Epithelial cell of esophagus (primary cell): ENCODE data around the gene ARL3.
A peak's percentile ranks its signal among the peaks of the same experiment; 100 is the strongest.
"Not testable (repeated sequence)": the region's sequence is repeated elsewhere in the genome, so short reads cannot be mapped to it uniquely, and the experiment has no call there.

Experiments
- DNase-seq: peaks from one replicate; pipeline ENCODE4 v3.0.0; 2010; ENCODE audit warnings: low read depth
- H3K4me3 ChIP-seq: 2 replicates; pipeline ENCODE4 v1.5.1; 2011; ENCODE audit warnings: mild to moderate bottlenecking, low read length, control low read depth
- TF ChIP-seq, protein P1 (sequence below): IDR thresholded peaks from 2 replicates; pipeline ENCODE4 v1.5.1; 2011; ENCODE audit warnings: low read depth, mild to moderate bottlenecking, low read length, control low read depth, inconsistent platforms; ENCODE audit not compliant: insufficient read depth; ENCODE audit errors: missing control alignments

Gene ARL3

DNA sequence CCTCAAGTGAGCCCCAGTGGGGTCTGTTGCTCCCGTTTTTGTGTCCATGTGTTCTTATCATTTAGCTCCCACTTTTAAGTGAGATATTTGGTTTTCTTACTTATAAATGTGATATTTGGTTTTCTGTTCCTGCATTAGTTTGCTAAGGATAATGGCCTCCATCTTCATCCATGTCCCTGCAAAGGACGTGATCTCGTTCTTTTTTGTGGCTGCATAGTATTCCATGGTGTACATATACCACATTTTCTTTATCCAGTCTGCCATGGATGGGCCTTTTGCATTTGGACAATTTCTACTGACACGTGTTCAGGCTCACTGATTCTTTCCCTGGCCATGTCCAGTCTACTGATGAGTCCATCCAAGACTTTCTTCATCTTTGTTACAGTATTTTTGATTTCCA is 9.8 kb upstream of the ARL3 start:
- H3K4me3 ChIP-seq = no peak overlapping the region
- TF ChIP-seq, protein P1, sequence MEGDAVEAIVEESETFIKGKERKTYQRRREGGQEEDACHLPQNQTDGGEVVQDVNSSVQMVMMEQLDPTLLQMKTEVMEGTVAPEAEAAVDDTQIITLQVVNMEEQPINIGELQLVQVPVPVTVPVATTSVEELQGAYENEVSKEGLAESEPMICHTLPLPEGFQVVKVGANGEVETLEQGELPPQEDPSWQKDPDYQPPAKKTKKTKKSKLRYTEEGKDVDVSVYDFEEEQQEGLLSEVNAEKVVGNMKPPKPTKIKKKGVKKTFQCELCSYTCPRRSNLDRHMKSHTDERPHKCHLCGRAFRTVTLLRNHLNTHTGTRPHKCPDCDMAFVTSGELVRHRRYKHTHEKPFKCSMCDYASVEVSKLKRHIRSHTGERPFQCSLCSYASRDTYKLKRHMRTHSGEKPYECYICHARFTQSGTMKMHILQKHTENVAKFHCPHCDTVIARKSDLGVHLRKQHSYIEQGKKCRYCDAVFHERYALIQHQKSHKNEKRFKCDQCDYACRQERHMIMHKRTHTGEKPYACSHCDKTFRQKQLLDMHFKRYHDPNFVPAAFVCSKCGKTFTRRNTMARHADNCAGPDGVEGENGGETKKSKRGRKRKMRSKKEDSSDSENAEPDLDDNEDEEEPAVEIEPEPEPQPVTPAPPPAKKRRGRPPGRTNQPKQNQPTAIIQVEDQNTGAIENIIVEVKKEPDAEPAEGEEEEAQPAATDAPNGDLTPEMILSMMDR = no peak

DNA sequence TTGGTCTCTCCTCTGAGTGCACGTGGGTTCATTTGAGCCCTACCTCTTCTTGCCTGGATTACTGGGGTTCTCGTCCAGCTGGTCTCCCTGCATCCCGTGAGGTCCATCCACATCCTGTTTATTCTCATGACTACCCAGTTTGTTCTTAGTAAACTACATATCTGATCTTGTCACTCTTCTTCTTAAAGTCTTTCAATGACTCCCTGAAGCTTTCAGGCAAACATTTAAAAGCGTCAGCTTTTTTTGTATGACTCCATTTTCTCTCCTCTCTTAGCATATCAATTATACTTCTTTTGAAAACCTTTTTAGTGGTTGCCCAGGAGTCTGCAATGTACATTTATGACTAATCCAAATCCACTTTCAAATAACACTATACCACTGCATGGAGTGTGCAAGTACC is 7.8 kb upstream of the ARL3 start:
- DNase-seq = no peak
- TF ChIP-seq, protein P1 = no peak
- H3K4me3 ChIP-seq = no peak overlapping the region

More for the DNA sequence above, 9.8 kb upstream of the ARL3 start:
- DNase-seq = no peak

DNA sequence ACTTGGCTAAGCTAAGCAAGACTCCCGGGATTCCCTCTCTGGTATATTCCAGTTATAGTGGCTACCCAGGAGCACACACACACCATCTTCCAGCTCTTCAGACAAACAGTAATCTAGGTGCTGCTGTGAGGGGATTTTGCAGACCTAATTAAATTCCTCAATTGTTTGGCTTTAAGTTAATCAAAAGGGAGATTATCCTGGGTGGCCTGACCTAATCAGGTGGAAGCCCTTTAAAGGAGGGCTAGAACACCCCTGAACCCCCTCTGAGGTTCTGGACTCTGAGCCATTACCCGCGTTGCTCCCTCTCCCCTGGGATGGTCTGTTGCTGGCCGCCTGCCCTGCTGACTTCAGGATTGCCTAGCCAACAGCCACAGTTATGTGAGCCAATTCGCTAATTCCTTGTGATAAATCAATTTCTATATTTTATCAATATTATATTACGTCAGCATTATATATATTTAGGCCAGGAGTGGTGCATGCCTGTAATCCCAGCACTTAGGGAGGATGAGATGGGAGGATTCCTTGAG is 6.6 kb upstream of the ARL3 start:
- no peak overlapping the region for H3K4me3 ChIP-seq

DNA sequence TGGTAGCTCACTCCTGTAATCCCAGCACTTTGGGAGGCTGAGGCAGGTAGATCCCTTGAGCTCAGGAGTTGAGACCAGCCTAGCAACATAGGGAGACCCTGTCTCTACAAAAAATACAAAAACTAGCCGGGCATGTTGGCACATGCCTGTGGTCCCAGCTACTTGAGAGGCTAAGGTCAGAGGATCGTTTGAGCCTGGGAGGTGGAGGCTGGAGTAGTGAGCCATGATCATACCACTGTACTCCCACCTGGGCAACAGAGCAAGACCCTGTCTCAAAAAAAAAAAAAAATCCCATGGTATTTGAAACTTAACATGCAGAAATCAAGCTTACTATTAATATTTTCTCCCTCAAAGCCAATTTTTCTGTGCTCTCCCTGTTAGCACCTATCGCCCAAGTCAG is 6.1 kb upstream of the ARL3 start:
- H3K4me3 ChIP-seq = no peak overlapping the region
- no peak for DNase-seq
- TF ChIP-seq, protein P1 = no peak

More for the DNA sequence above, 6.6 kb upstream of the ARL3 start:
- DNase-seq = no peak
- TF ChIP-seq, protein P1 = no peak

DNA sequence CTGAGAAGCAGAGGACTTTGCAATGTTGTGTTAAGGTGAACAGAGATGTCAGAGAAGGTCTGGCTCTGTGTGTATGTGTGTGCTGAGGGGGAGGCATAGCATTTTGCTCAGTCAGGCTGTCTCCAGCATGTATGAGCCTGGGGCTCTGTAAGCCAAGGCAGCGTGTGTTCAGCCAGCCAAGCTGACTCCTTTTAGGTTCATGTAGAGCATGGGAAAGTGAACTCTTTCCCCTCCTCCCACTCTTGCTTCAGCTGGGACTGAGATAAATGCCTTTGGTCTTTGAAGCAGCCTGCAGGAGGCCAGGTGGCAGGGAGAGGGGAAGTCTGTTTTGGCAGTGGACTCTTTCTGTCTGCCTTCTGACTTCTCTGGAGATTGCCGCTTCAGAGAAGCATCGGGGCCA is 4.0 kb upstream of the ARL3 start:
- TF ChIP-seq, protein P1 = no peak
- H3K4me3 ChIP-seq = no peak overlapping the region
- peak; percentile 48 for DNase-seq

DNA sequence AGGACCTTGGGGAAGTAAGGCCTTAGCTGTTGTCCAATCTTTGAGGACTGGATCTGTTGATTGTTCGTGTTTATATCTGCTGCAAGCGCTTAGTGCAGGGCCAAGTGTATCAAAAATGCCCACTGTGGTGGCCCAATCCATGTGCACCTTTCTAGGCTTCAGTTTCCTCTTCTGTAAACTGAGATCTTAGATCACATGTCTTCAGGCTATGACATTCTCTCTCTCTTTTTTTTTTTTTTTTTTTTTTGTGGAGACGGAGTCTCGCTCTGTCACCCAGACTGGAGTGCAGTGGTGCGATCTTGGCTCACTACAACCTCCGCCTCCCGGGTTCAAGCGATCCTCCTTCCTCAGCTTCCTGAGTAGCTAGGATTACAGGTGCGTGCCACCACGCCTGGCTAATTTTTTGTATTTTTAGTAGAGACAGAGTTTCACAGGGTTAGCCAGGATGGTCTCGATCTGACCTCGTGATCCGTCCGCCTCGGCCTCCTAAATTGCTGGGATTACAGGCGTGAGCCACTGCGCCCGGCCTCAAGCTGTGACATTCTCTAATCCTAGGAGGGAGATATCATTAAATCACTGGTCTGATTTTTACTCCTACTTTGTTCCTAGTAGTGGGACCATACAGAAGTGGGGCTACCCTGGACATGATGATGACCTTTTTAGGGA is 2.8 kb upstream of the ARL3 start:
- not testable (repeated sequence) for DNase-seq, H3K4me3 ChIP-seq

DNA sequence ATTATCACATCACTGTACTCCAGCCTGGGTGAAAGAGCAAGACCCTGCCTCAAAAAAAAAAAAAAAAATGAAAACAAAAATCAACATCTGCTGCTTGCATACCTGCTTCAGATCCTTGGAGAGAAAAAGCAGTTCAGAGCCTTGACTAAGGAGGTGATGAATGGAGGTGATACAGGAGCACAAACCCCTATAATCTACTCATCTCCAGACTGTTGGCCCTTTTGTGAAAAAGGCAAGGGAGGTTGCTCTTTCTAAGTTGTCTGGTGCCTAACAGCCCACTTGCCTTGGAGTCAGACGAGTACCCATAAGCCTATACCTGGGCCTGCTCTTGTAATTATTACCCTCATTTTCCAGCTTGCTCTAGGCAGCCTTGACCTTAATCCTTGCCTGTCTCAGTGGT is 1.7 kb upstream of the ARL3 start:
- TF ChIP-seq, protein P1 = no peak
- DNase-seq = no peak
- no peak overlapping the region for H3K4me3 ChIP-seq
